Measurements from ENCODE around the gene NAV3.

The NAV3 gene

GRCh38 chr12:77830583-77831351 lies at the start of gene NAV3:
TSS of gene NAV3 (plus strand) at chr12:77830894. CDS start at chr12:77831462, 568 bp downstream.
- DNase-seq (ENCODE audit: low read depth, low spot score) = no peak

DNA sequence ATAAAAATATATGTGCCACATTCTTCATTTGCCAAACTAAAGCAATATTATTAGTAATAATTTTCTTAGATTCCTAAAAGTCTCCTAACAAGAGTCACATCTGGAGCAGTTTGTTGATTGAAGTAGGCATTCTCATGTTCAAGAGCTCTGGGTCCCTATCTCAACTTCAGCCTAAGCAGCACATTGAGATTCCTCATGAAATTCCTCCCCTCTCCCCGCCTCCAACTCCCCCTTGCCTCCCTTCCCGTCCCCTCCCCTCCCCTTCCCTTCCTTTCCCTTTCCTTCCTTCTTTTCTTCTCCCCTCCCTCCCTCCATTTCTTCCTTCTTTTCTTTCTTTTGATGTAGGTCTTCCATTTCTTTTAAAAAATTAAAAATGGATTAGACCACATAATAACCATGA lies 48.7 kb upstream of the NAV3 start:
- no peak for DNase-seq (ENCODE audit: low read depth, low spot score)

DNA sequence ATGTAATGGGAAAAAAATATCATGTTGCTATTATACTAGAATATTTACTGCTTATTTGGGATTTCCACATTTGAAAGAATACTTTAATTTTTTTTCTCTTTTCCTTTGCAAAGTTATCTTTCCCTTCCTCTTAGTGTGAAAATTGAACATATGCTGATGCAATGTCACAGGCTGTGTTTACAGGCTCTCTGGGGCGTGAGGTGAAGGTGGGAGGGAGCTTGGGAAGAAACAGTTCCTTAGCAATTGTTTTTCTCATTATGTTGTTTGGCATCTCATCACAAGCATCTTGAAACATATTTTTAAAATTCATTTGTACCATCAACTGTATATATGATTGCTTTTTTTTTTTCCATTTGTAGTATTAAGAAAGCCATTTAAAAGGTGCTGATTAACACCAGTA lies 47.9 kb upstream of the NAV3 start:
- no peak for DNase-seq (ENCODE audit: low read depth, low spot score)

DNA sequence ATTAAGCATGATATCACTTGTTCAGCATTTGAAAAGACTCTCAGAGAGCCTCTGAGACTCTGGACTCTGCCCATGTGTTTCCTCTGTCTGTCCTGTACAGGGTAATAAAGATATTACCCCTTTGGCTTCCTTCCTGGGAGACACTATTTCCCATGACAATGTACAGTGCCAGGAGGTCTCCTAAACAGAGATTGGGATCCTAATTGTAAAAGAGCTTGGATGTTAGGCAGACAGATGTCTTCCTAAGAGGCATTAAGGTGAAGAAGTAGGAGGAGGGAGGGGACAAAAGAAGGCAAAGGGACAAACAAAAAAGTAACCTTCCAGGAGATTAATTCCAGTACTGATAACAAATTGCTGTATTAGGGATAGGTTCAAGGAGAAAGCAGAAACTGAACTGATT lies 45.5 kb upstream of the NAV3 start:
- no peak for DNase-seq (ENCODE audit: low read depth, low spot score)

DNA sequence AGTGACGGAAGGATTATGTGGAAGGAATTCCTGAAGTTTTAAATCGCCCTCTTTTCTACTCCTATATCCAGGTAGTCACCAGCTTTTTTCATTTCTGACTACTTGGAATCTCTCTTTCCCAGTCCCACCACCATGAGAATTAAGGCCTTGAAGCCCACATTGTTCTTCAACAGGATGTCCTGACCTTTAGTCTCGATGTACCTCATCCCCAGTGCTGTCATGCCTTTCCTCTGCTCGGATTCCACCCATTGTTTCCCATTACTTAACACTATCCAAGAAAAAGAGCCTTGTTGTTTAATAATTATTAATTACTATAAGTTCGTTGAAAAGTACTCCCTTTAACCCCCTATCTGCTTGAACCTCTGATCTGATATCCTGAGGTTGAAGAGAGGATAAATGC lies 44.0 kb upstream of the NAV3 start:
- no peak for DNase-seq (ENCODE audit: low read depth, low spot score)

GRCh38 chr12:77788231-77789168 lies 42.2 kb upstream of the NAV3 start:
- DNase-seq (ENCODE audit: low read depth, low spot score) = no peak

DNA sequence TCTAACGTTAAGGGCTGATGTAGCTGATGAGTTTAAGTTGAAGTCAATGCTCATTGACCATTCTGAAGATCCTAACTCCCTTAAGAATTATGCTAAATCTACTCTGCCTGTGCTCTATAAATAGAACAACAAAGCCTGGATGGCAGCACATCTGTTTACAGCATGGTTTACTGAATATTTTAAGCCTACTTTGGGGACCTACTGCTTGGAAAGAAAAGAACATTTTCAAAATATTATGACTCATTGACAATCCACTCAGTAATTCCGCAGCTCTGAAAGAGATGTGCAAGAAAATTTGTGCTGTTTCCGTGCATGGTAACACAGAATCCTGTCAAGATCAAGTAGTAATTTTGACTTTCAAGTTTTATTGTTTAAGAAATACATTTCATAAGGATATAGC lies 35.0 kb upstream of the NAV3 start:
- DNase-seq (ENCODE audit: low read depth, low spot score) = no peak

DNA sequence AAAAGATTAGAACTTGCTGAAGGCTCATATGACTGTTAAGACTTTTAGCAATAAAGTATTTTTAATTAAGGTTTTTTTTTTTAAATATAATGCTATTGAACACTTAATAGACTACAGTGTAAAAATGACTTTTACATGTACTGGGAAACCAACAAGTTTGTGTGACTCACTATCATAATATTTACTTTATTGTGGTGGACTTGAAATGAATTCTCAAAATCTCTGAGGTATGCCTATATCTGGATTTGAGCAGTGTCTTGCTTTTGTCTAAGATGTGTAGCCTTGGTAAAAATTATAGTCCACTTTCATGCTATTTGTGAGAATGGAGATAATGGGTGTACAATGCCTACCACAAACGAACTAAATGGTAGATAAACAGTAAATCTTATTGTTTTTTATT lies 33.9 kb upstream of the NAV3 start:
- no peak for DNase-seq (ENCODE audit: low read depth, low spot score)

DNA sequence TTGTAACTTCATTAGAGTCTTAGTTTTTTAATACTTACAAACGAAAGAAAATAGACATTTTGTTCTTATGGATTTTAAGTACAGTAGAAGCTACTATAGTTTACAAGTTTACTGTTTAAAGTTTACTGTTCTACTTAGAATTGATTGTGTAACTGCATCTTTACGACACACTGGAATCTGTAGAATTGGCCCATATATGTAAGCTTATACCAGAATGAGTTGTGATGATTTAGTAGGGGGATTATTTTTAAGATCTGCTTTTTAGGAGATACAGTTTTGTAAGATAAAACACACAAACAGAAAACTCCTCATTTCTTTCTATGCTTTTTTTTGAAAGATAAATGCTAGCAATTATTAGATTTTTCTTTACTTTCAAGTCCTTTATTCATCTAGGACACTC lies 30.2 kb upstream of the NAV3 start:
- no peak for DNase-seq (ENCODE audit: low read depth, low spot score)

DNA sequence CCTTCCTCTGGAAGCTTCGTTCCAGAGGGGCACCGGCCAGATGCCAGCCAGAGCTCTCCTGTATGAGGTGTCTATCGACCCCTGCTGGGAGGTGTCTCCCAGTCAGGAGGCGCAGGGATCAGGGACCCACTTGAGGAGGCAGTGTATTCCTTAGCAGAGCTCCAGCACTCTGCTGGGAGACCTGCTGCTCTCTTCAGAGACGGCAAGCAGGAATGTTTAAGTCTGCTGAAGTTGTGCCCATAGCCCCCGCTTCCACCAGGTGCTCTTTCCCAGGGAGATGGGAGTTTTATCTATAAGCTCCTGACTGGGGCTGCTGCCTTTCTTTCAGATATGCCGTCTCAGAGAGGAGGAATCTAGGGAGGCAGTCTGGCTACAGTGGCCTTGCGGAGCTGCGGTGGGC lies 22.2 kb upstream of the NAV3 start:
- DNase-seq (ENCODE audit: low read depth, low spot score) = no peak

DNA sequence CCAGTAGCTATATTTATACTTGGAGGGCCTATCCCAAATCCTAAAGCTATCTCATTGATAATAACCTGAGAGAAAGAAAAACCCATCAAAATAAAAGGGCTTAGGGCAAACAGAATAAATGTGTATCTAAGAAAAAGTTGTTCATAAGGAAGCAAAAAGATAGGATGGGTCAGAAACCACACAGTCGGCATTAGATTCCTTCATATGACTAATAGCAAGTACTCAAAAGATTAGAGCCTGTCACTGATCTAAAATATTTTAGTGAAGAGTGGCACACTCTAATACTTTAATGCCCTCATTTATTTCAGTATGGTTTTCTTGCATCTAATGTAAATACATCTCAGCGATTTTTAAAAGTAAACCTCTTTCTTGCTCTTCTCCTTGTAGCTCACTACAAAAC lies 17.1 kb upstream of the NAV3 start:
- no peak for DNase-seq (ENCODE audit: low read depth, low spot score)

GRCh38 chr12:77814386-77814785 lies 16.3 kb upstream of the NAV3 start:
- DNase-seq (ENCODE audit: low read depth, low spot score) = no peak

DNA sequence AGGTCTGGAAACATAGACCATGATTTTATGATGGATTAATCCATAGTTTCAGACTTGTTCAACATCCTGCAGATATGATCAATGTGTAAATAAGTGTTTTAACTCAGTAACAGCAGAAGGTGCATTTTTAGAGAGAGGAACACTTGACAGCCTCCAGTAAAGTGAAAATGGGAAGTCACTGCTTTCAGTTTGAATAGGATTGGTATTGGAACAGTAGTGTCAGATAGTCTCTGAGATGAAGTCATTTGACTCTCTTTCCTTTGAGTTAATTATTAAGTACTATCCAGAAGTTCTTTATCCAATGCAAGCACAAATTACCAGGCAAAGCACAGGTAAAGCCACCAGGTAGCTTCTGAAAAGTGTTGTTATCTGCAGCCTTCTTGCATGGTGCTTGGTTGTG lies 14.5 kb upstream of the NAV3 start:
- no peak for DNase-seq (ENCODE audit: low read depth, low spot score)

DNA sequence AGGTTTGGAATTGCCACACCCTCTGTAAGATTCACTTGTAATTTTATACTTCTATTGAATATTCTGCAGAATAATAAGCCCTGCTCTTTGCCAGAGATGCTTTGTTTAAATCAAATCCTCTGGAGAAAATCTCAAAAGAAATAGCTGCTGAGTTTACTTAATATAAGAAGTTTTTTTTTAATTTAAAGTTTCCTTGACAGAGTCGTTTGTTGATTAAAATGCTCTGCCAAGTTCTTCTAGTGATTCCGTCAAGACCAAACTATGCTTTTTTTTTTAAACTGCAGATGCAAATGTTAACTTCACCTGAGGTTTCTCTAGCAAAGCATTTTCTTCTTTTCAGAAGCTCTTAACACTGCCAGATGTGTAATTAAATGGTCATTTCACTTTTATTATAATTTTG lies 13.4 kb upstream of the NAV3 start:
- no peak for DNase-seq (ENCODE audit: low read depth, low spot score)

- no peak for DNase-seq (ENCODE audit: low read depth, low spot score)
Observed at GRCh38 chr12:77818351-77818750, 12.3 kb upstream of the NAV3 start.

DNA sequence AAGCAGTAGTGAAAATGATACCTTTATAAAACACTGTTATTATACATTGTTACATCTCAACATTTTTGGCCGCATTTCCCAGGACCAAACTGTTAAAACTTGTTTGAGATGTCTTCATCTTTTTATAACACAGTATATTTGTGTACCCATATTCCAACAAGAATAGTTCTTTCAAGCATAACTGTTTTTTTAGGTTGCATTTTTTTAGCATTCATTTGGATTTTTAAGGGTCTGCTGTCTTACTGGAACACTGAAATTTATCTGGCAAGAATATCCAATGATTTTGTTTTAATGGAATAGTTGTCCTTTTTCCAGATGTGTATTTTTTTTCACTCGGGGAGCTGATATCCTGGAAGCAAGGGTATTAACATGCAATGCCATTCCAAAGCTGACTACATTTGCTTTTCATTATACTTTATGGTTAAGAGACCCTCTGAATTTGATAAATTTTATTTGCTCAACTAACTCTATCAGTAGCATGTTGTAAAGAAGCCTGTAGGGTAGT lies 8.9 kb upstream of the NAV3 start:
- no peak for DNase-seq (ENCODE audit: low read depth, low spot score)

DNA sequence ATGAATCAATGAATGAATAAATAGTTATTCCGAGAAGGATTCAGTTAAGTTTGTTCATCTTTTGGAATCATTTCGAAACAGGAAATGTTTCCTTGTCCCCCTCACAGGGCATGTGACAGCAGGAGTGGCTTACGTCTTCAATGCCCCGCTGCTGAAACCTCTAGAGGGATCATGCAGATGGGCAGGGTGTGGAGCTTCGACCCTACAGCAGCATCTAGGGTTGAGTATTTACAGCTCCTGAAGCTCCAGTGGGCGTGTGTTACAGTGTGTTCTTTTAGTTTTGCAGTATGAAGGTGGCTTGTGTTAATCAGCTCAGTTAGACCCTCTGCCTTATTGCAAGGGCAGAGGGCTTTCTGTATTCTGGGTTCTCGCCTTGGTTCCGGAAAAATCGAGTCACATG lies 2.6 kb downstream of the NAV3 start:
- no peak for DNase-seq (ENCODE audit: low read depth, low spot score)

GRCh38 chr12:77834618-77835017 lies 3.9 kb downstream of the NAV3 start:
- no peak for DNase-seq (ENCODE audit: low read depth, low spot score)

DNA sequence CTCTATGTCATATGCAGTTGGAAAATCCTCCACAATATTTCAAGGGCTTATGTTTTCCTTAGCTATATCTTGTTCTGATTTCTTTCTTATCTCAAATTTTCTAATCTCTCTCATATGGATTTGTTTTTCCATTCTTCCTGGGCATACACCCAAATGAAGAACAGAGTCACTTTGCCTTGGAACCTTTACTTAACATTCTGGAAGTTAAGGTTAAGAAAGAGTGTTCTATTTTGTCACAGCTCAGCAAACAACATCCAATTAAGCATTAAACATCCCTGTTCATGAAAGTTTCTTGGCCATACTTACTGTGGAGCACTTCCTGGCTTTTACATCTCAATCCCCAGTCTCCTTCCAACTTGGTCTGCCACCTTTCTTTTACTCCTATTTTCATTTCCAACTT lies 5.3 kb downstream of the NAV3 start:
- DNase-seq (ENCODE audit: low read depth, low spot score) = no peak

DNA sequence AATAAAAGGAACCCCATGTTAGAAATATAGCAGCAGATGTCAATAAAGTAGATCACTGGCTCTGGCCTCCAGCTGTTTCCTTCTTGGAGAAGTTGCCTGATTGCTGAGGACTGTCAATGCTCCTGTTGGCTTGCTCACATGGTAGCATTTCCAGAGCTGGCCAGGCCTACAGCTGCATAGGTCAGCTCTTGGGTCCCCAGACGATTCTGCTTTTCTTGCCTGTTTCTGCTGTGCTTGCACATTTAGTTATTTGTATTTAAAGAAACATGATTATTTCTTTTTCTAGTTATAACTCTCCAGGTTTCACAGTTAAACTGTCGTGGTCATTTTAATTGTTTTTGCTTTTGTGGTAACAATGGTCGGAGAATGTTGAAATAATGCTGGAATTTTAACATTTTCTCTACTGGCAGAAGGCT lies 7.2 kb downstream of the NAV3 start:
- no peak for DNase-seq (ENCODE audit: low read depth, low spot score)

DNA sequence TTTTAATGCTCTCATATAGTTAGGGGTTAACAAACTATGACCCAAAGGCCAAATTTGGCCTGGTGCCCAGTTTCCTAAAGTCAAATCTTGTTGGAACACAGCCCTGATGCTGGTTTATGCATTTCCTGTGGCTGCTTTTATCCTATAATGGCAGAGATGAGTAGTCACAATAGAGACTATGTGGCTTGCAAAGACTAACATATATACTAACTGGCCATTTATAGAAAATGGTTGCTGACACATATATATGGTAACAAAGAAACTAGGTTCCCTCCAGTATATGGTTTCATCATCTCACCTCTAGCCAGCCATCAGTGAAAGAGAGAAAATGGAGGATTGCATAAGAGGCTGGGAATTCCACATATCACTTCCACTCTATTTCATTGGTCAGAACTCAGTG lies 10.8 kb downstream of the NAV3 start:
- DNase-seq (ENCODE audit: low read depth, low spot score) = no peak

- DNase-seq (ENCODE audit: low read depth, low spot score) = no peak
Observed at GRCh38 chr12:77842430-77842829, 11.7 kb downstream of the NAV3 start.

GRCh38 chr12:77845831-77846230 lies 15.1 kb downstream of the NAV3 start:
- no peak for DNase-seq (ENCODE audit: low read depth, low spot score)
